ENCODE data around the gene GREM1. TPM values are rescaled to one million over a fixed set of nuclear protein-coding genes. Genes with fewer than 3 reads are reported as not detected.

The GREM1 gene
- total RNA-seq, 4 donors from 2014 or later = 0.31 to 1.0 (median 0.41) TPM; not detected in 1

GRCh38 chr15:32705446-32705845 lies 12.4 kb upstream of the GREM1 start:
- Histone ChIP-seq H3K27ac (no peak overlapping the region), H3K36me3 (no peaks in the 10 kb centered on the region), H3K4me1 (no peaks in the 10 kb centered on the region), H3K27me3 (peaks cover 0 to 6% (median 0%) of the 10 kb centered on the region in 3 donors), H3K4me3 (no peak overlapping the region), H3K9me3 (no peaks in the 10 kb centered on the region)
- ATAC-seq (no peak), DNase-seq (no peak)
- TF ChIP-seq, protein P1, sequence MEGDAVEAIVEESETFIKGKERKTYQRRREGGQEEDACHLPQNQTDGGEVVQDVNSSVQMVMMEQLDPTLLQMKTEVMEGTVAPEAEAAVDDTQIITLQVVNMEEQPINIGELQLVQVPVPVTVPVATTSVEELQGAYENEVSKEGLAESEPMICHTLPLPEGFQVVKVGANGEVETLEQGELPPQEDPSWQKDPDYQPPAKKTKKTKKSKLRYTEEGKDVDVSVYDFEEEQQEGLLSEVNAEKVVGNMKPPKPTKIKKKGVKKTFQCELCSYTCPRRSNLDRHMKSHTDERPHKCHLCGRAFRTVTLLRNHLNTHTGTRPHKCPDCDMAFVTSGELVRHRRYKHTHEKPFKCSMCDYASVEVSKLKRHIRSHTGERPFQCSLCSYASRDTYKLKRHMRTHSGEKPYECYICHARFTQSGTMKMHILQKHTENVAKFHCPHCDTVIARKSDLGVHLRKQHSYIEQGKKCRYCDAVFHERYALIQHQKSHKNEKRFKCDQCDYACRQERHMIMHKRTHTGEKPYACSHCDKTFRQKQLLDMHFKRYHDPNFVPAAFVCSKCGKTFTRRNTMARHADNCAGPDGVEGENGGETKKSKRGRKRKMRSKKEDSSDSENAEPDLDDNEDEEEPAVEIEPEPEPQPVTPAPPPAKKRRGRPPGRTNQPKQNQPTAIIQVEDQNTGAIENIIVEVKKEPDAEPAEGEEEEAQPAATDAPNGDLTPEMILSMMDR (IDR thresholded peaks at IDR 0.05 in 4 of 5, conservative IDR thresholded peaks at IDR 0.05 in 1 of 5) = no peak
- TF ChIP-seq POLR2A (IDR thresholded peaks at IDR 0.05) = no peak
- in situ Hi-C loops (cut with MboI; ENCODE audit: low sequenced_read_pairs in 4 of 4) (no loop called here), intact Hi-C loops (cut with DNase I; ENCODE audit: low total_unique reads) (no loop called here)

DNA sequence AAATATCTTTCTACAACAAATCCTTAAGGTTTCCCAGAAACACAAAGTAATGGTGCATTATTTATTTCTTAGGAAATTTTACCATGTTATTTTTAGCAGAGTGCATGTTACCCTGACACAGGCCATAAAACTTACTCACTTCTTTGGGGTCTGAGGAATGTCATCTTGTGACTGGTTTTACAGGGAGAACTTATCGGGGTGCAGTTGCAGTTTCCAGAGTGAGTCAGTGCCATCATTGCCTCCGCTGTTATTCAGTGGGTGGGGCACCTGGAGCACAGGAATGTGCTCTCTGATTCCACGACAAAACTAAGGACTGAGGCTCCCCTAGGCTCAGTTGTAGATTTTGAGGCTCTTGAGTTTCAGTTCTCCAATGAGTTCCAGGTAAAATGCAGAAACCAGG lies 11.1 kb upstream of the GREM1 start:
- in situ Hi-C loops (cut with MboI; ENCODE audit: low sequenced_read_pairs in 4 of 4) = no loop called here
- H3K36me3 ChIP-seq = no peaks in the 10 kb centered on the region
- no peaks in the 10 kb centered on the region for H3K9me3 ChIP-seq
- no peaks in the 10 kb centered on the region for H3K4me1 ChIP-seq
- ATAC-seq (no peak), DNase-seq (no peak)
- H3K27ac ChIP-seq = no peak overlapping the region
- no peak overlapping the region for H3K4me3 ChIP-seq
- intact Hi-C loops (cut with DNase I; ENCODE audit: low total_unique reads) = no loop called here
- H3K27me3 ChIP-seq = peaks cover 0 to 6% (median 0%) of the 10 kb centered on the region in 3 donors
- TF ChIP-seq, protein P1 (IDR thresholded peaks at IDR 0.05 in 4 of 5, conservative IDR thresholded peaks at IDR 0.05 in 1 of 5) = no peak
- TF ChIP-seq POLR2A (IDR thresholded peaks at IDR 0.05) = no peak

DNA sequence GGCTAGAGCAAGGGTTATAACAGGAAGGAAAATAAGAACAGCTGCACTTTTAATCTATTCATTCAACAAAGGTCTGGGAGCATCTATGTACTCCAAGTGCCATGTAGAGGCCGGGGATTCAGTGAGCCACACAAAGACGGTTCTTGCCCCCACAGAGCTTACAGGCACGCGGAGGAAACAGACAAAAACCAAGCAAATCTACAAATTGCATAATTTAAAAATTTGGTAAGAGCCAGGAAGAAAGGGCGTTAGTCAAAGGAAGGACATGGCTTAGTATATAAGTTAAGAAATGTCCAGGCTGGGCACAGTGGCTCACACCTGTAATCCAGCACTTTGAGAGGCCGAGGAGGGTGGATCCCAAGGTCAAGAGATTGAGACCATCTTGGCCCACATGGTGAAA lies 10.4 kb upstream of the GREM1 start:
- in situ Hi-C loops (cut with MboI; ENCODE audit: low sequenced_read_pairs in 4 of 4) = no loop called here
- DNase-seq (no peak), ATAC-seq (no peak)
- Histone ChIP-seq H3K4me3 (no peak overlapping the region), H3K36me3 (no peaks in the 10 kb centered on the region), H3K27me3 (peaks cover 0 to 6% (median 0%) of the 10 kb centered on the region in 3 donors), H3K4me1 (no peaks in the 10 kb centered on the region), H3K9me3 (no peaks in the 10 kb centered on the region), H3K27ac (no peak overlapping the region)
- TF ChIP-seq POLR2A (IDR thresholded peaks at IDR 0.05) = no peak
- TF ChIP-seq, protein P1 (IDR thresholded peaks at IDR 0.05 in 4 of 5, conservative IDR thresholded peaks at IDR 0.05 in 1 of 5) = no peak
- intact Hi-C loops (cut with DNase I; ENCODE audit: low total_unique reads) = no loop called here

DNA sequence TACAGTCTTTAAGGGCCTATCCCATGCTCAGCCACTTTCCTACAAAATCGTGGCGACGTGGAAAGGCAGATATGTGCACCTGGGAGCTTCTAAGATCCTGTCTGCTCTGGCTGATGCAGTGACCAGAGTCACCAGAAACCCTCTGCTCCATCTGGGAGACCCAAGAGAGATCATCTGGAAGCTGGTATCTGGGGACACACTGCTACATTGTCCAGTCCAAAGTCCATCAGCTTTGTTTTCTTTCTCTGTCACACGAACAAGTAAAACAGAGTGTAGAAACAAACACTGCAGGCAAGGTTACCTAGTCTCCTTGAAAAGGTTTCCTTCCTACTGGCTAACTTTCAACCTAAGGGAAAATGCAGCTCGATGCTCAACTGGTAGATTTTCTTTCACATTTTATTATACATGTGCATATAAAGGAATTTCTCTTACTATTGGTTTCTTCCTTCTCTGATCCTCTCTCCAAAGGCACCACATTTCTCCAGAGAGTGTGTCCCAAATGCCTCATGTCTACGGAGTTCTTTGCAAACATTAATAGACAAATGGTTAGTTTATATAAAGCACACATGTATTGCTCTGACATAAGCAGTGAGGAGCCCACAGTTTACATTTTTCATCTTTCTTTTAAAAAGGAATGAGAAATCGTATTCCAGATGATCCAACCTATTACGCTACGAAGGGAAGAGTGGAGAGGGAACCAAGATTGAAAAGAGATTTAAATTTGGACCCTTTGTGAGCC lies 8.3 kb upstream of the GREM1 start:
- Histone ChIP-seq H3K4me1 (no peaks in the 10 kb centered on the region), H3K4me3 (no peak overlapping the region), H3K36me3 (no peaks in the 10 kb centered on the region), H3K27ac (no peak overlapping the region), H3K27me3 (peaks cover 0 to 9% (median 4%) of the 10 kb centered on the region in 3 donors), H3K9me3 (no peaks in the 10 kb centered on the region)
- intact Hi-C loops (cut with DNase I; ENCODE audit: low total_unique reads) (no loop called here), in situ Hi-C loops (cut with MboI; ENCODE audit: low sequenced_read_pairs in 4 of 4) (no loop called here)
- TF ChIP-seq, protein P1 (IDR thresholded peaks at IDR 0.05 in 4 of 5, conservative IDR thresholded peaks at IDR 0.05 in 1 of 5) = no peak
- TF ChIP-seq POLR2A (IDR thresholded peaks at IDR 0.05) = no peak
- ATAC-seq (no peak), DNase-seq (no peak)
